OCI-M2 (cell line): Measurements from ENCODE around the gene TULP4.
"Not testable (repeated sequence)": the region's sequence is repeated elsewhere in the genome, so short reads cannot be mapped to it uniquely, and the experiment has no call there.

Experiments used
- DNase-seq: peaks from one replicate; lab custom pipeline; 2025; ENCODE audit not compliant: unreplicated experiment; lab: John Stamatoyannopoulos, UW

The TULP4 gene

GRCh38 chr6:158554611-158555361 is 242.5 kb downstream of the TULP4 start:
- DNase-seq = no peak

DNA sequence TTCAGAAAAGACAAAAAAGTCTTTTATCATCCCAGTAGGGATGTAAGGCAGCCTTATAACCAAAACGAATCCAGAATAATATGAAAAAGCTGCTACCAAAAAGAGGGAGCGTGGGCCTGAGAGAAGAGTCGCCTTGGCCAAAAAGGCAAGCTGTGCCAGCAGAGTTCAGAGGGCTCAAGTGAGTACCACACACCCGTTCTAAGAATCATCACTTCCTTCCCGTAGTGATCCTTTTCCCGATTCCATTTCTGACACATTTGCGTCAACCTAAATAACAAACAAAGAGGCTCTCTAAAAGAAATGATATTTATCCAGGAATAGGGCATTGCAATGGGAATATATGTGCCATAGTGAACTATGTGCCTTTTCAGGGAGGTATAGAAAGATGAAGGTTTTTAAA is 243.8 kb downstream of the TULP4 start:
- no peak for DNase-seq

- DNase-seq = not testable (repeated sequence)
These were observed 244.8 kb downstream of the TULP4 start for GRCh38 chr6:158557110-158557509.

GRCh38 chr6:158557927-158558326 is 245.7 kb downstream of the TULP4 start:
- no peak for DNase-seq

DNA sequence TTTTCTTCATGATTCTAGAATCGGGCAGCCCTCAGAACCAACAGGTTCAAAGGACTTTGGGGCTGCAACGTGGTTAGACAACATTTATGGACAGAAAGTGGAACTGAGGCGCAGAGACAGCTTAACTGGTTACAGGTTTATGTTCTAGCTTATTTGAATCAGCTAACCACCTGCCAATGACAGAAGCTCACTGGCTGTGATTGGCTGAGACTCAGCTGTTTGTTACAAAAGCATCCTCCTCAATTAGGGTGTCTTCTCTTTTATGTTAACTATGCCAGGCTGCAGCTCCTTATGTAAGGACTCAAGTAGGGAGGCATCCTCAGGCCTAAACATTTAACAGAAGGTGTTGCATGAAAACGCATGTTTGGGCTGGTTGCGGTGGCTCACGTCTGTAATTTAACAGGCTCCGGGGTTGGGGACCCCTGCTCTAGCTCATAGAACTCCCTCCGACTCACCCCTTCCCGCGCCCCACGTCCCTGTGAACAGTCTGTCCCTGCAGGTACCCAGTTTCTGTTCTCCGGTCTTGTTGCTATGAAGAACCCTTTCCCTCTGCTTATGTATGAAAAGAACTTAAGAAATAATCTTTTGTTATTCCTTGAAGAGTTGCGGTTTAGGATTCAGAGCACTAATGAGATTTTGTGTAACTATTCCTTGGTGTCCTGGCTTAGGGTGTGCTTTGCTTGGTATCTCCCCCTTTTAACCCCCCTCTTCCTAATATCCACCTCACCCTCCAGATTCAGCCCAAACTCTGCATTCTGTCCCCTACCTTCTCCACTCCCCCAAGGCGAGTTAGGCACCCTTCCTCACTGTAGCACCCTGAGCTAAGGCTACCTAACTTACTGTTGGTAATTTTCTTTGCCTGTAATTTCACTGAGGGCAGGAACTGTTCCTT is 246.4 kb downstream of the TULP4 start:
- no peak for DNase-seq

GRCh38 chr6:158559338-158559894 is 247.2 kb downstream of the TULP4 start:
- DNase-seq = no peak

- no peak for DNase-seq
These were observed 247.9 kb downstream of the TULP4 start, which contains the start of gene TMEM181 for GRCh38 chr6:158559895-158560835. Gene TMEM181 (plus strand): TSS chr6:158560091. CDS start chr6:158560225, 134 bp downstream.

GRCh38 chr6:158560836-158561320 is 248.6 kb downstream of the TULP4 start:
- no peak for DNase-seq
